ENCODE measurements around the gene GBGT1. TPM values are rescaled to one million over a fixed set of nuclear protein-coding genes. Genes with fewer than 3 reads are reported as not detected.

Gene GBGT1
- total RNA-seq, 1 experiment from 2014 or later = not detected

- POLR2A ChIA-PET (ENCODE audit: unreplicated experiment) = interaction anchor here (0.9 kb wide), 1 partner anchor 16 kb away, joined by 5 read pairs; no protein-coding TSS in a partner anchor
- TF ChIP-seq CTCF (conservative IDR thresholded peaks at IDR 0.05; ENCODE audit: low read depth, low read length) (no peak), EZH2phosphoT487 (IDR thresholded peaks at IDR 0.05; ENCODE audit: borderline replicate concordance, low read length) (no peak), EZH2 (IDR thresholded peaks at IDR 0.05; ENCODE audit: low read length, unreplicated experiment) (no peak)
- Histone ChIP-seq H3K27ac (ENCODE audit: low read length) (no peak overlapping the region), H3K27me3 (ENCODE audit: low read length) (no peaks in the 10 kb centered on the region), H3K4me1 (ENCODE audit: insufficient read depth, low read length) (peaks cover 4% of the 10 kb centered on the region; the same call in 1 of the 2 replicates), H3K4me3 (ENCODE audit: low read length) (no peak overlapping the region), H3K4me2 (ENCODE audit: low read length) (no peak overlapping the region), H3K9me3 (ENCODE audit: low read length) (no peaks in the 10 kb centered on the region), H3K36me3 (ENCODE audit: low read depth, low read length) (no peaks in the 10 kb centered on the region), H3F3A (ENCODE audit: low read length, unreplicated experiment) (no peaks in the 10 kb centered on the region), H3K9ac (ENCODE audit: low read length) (no peak overlapping the region), H4K20me1 (ENCODE audit: low read length) (peaks cover 6% of the 10 kb centered on the region; the same call in 1 of the 2 replicates), H3K9me2 (replicated peaks; ENCODE audit: low read length) (no peaks in the 10 kb centered on the region), H3K79me2 (ENCODE audit: low read length) (peaks cover 44% of the 10 kb centered on the region), H2AFZ (ENCODE audit: low read length) (no peak overlapping the region)
- no TSS peak for BruUV-seq (replicated peaks)
- DNase-seq = no peak
- ATAC-seq = no peak
- intact Hi-C loops (cut with micrococcal nuclease) = no loop called here
- CTCF ChIA-PET = interaction anchor here (0.8 kb wide), 1 partner anchor 27 kb away, joined by 5 read pairs; no protein-coding TSS in a partner anchor
Observed at GRCh38 chr9:133117271-133118178, 46.2 kb downstream of the GBGT1 start.

GRCh38 chr9:133116346-133117231 lies 47.1 kb downstream of the GBGT1 start:
- Histone ChIP-seq H2AFZ (ENCODE audit: low read length) (no peak overlapping the region), H3K36me3 (ENCODE audit: low read depth, low read length) (no peaks in the 10 kb centered on the region), H3K79me2 (ENCODE audit: low read length) (peaks cover 44% of the 10 kb centered on the region), H3K9me2 (replicated peaks; ENCODE audit: low read length) (no peaks in the 10 kb centered on the region), H3K27ac (ENCODE audit: low read length) (no peak overlapping the region), H3K4me3 (ENCODE audit: low read length) (no peak overlapping the region), H3K9me3 (ENCODE audit: low read length) (no peaks in the 10 kb centered on the region), H3K4me2 (ENCODE audit: low read length) (no peak overlapping the region), H3K4me1 (ENCODE audit: insufficient read depth, low read length) (peaks cover 3% of the 10 kb centered on the region; the same call in 1 of the 2 replicates), H4K20me1 (ENCODE audit: low read length) (peaks cover 6% of the 10 kb centered on the region; the same call in 1 of the 2 replicates), H3K9ac (ENCODE audit: low read length) (no peak overlapping the region), H3K27me3 (ENCODE audit: low read length) (no peaks in the 10 kb centered on the region), H3F3A (ENCODE audit: low read length, unreplicated experiment) (no peaks in the 10 kb centered on the region)
- TF ChIP-seq CTCF (conservative IDR thresholded peaks at IDR 0.05; ENCODE audit: low read depth, low read length) = no peak
- no peak for ATAC-seq
- intact Hi-C loops (cut with micrococcal nuclease) = no loop called here
- BruUV-seq (replicated peaks) = no TSS peak
- ChIA-PET POLR2A (ENCODE audit: unreplicated experiment) (no interaction called here), CTCF (no interaction called here)
- DNase-seq = no peak
